Retinal pigment epithelial cell (primary cell): ENCODE results near the gene TARBP1.

Experiments
- DNase-seq: peaks from one replicate; pipeline ENCODE4 v3.0.0-alpha.2; 2010; ENCODE audit warnings: low read depth
- H3K4me3 ChIP-seq: 2 replicates; pipeline ENCODE4 v1.5.1; 2011; ENCODE audit warnings: mild to moderate bottlenecking, low read length, control low read depth, moderate library complexity
- CTCF ChIP-seq: conservative IDR thresholded peaks from 2 replicates; pipeline ENCODE4 v1.5.1; 2011; ENCODE audit warnings: low read depth, low read length, control low read depth, inconsistent platforms

Gene TARBP1

DNA sequence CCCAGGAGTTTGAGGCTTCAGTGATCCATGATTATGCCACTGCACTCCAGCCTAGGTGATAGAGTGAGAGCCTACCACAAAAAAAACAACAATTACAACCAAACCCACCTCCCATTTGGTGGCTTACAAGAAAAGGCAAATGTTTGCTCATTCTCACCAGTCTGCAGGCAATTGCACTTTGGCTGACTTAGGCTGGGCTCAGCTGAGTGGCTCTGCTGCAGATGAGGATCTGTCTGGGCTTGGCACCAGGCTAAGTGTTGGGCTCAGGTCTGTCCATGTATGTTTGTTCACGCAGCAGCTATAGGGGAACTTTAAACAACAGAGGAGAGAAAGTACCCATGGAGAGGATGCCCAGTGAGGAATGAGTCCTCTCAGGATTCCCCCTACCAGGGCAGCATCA lies 133.7 kb downstream of the TARBP1 start:
- H3K4me3 ChIP-seq, result no peak overlapping the region
- no peak for DNase-seq
- no peak for TF ChIP-seq CTCF

DNA sequence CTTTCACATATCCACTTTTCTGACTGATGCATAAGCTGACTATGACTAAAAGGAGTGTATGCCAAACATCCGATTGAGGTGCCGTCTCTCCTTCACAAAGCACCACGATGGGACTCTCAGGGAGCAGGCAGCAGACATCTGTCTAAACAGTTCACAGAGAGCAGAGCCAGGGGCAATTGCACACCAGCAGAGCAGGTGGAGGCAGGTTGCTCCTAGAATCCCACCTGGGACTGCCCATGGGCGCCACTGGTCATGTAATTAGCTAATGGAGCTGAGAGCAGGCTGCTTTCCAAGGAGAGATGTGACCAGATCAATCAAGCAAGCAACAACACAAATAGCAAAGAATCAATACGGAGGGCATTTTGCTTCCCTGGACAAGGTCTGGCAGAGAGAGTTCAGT lies 136.2 kb downstream of the TARBP1 start:
- no peak for DNase-seq
- no peak for TF ChIP-seq CTCF
- no peak overlapping the region for H3K4me3 ChIP-seq
